Hematopoietic multipotent progenitor cell treated with erythropoietin and hydrocortisone succinate and interleukin-3 and kit ligand, for 8 days (in vitro differentiated cells): ENCODE measurements around the gene DNAI1.
"Not testable (repeated sequence)": the region's sequence is repeated elsewhere in the genome, so short reads cannot be mapped to it uniquely, and the experiment has no call there.

ENCODE experiments used
- DNase-seq: peaks from one replicate; pipeline ENCODE4 v3.0.0-alpha.2; 2015

DNAI1 gene

GRCh38 chr9:34514816-34515215 is 56.2 kb downstream of the DNAI1 start:
- no peak for DNase-seq

GRCh38 chr9:34515959-34516358 is 57.4 kb downstream of the DNAI1 start:
- no peak for DNase-seq

GRCh38 chr9:34517185-34517584 is 58.6 kb downstream of the DNAI1 start:
- DNase-seq = no peak

DNA sequence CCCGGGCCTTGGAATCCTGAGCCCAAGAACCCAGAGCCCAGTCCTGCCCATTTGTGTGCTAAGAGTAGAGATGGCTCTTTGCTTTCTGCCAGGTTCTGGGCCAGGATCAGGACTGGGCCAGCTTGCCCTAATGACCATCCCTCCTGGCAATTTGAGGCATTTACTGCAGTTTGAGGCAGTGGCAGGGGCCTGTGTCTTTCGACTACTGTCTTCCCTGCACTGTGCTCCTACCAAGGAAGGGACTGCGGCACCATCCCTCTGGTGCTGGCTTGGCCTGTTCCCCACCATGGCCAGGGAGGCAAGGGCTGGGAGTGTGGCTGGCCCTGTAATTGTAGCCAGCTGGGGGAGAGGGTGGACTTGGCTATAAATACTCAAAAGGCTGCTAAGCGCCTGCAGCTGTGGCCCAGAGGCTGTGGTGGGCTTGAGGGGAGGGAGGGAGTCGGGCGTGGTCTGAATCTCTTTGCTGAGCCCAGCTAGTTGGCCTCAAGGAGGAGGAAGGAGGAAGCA is 59.6 kb downstream of the DNAI1 start:
- no peak for DNase-seq

- DNase-seq = no peak
Measured at GRCh38 chr9:34518896-34519295, 60.3 kb downstream of the DNAI1 start.

- DNase-seq = no peak
Measured at GRCh38 chr9:34519321-34520020, 60.9 kb downstream of the DNAI1 start.

- no peak for DNase-seq
Measured at GRCh38 chr9:34520096-34520495, 61.5 kb downstream of the DNAI1 start.

DNA sequence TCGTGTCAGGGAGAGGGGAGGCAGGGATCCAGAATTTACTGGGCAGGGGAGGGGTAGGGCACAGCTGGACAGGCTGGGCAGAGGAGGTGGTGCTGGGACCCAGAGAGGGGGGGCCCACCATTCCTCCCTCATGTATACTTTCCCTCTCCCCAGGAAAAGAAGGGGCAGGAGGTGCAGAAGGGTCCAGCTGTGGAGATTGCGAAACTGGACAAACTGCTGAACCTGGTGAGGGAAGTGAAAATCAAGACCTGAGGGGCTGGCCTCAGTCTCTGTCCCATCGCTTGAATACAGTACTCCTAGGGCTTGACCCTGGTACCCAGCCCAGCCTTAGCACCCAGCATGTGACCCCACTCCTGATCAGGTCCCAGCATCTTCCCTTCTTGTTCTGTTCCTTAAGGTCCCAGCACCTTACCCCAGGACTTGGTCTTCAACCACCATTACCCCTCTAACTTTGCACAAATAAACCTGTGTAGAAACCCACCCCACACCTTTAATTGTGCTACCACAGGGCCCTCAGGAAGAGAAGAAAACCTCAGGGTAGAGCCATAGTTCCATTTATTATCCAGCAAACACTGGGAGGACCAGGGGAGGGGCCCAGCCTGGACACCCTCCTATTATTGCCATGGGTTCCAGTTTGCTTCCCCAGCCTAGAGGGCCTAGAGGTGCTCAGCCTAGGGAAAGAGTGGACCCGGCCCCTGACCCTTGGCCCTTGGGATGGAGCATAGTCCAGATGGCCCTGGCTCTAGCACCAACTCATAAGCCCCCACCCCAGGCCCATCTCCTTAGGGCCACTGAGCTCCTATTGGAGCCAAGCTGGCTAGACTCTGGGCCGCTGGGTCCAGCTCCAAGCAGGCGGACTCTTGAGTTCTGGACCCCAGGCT is 62.1 kb downstream of the DNAI1 start:
- no peak for DNase-seq

GRCh38 chr9:34521406-34522045 is 62.9 kb downstream of the DNAI1 start:
- no peak for DNase-seq

- DNase-seq = no peak
Measured at GRCh38 chr9:34522091-34522887, 63.7 kb downstream of the DNAI1 start.

- DNase-seq = peak; percentile 86
Measured at GRCh38 chr9:34522971-34523797, 64.6 kb downstream of the DNAI1 start, which contains the start of gene ENHO. Gene ENHO, minus strand, starts transcription at chr9:34522990. Its CDS starts 1,295 bp downstream, at chr9:34521695.

DNA sequence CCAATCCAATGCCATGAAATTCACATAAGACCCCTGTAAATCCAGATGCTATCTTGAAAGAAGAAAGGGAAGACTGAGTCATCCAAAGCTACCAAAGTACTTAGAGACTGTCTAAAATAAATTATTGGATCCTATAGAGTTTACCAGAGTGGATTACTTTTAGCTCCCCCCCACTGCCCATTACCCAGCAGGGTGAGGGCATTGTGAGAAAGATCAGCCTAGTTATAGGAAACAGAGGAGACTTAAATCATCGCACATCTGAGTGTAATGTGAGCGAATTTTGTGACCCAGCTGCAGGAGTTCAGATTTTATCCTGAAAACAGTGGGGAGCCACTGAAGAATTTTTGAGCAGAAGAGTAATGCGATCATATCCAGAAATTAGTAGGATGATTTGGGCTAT is 65.7 kb downstream of the DNAI1 start:
- DNase-seq = no peak

- DNase-seq = no peak
Measured at GRCh38 chr9:34526026-34526425, 67.4 kb downstream of the DNAI1 start.

- DNase-seq = not testable (repeated sequence)
Measured at GRCh38 chr9:34532041-34532440, 73.4 kb downstream of the DNAI1 start.

GRCh38 chr9:34536685-34537084 is 78.1 kb downstream of the DNAI1 start:
- DNase-seq = no peak

- no peak for DNase-seq
Measured at GRCh38 chr9:34540827-34541226, 82.2 kb downstream of the DNAI1 start.

GRCh38 chr9:34541540-34541939 is 82.9 kb downstream of the DNAI1 start:
- no peak for DNase-seq

- no peak for DNase-seq
Measured at GRCh38 chr9:34544035-34544434, 85.4 kb downstream of the DNAI1 start.

DNA sequence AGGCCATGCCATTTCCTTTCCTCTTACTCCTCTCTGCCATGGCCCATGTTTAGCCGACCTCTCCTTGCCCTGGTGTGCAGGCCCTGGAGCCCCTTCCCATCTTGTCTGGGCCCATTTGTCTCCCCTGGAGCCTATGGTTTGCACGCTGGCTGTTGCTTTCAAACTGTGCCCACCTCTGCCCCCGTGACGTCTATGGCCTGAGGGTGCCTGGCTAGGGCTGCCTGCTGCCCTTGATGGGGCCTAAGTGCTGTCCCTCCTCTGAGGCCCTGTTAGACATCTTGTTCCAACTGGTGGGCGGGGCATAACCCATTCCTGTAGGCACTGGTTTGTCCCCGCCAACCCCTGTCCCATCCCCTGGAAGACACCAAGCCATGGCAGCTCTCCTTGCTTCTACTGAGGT is 86.9 kb downstream of the DNAI1 start:
- no peak for DNase-seq

- DNase-seq = no peak
Measured at GRCh38 chr9:34546102-34546833, 87.7 kb downstream of the DNAI1 start.
